ENCODE measurements around the gene ALDH1B1.

DNA sequence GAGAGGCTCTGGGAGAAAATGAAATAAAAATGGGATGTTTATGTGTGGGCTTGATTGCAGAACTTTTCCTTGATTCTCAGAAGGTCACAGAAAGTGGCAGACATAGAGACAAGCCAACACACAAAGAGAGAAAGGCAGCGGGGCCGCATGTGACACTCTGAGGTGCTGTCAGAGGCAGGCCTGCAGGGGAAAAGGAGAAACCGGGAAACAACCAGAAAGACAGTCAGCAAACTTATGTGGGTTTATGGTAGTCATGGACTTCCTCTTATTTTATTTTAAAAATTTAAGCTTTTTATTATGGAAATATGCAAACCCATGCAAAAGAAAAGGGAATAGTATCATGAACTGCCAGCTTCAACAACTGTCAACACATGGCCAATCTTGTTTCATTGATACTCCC is 48.0 kb downstream of the ALDH1B1 start:
- TF ChIP-seq, protein P1, sequence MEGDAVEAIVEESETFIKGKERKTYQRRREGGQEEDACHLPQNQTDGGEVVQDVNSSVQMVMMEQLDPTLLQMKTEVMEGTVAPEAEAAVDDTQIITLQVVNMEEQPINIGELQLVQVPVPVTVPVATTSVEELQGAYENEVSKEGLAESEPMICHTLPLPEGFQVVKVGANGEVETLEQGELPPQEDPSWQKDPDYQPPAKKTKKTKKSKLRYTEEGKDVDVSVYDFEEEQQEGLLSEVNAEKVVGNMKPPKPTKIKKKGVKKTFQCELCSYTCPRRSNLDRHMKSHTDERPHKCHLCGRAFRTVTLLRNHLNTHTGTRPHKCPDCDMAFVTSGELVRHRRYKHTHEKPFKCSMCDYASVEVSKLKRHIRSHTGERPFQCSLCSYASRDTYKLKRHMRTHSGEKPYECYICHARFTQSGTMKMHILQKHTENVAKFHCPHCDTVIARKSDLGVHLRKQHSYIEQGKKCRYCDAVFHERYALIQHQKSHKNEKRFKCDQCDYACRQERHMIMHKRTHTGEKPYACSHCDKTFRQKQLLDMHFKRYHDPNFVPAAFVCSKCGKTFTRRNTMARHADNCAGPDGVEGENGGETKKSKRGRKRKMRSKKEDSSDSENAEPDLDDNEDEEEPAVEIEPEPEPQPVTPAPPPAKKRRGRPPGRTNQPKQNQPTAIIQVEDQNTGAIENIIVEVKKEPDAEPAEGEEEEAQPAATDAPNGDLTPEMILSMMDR (conservative IDR thresholded peaks at IDR 0.05; ENCODE audit: low read length) = no peak
- no peak for TF ChIP-seq EZH2phosphoT487 (IDR thresholded peaks at IDR 0.05; ENCODE audit: borderline replicate concordance)
